DMS 273 treated with DMSO at 0.1 percent for 48 hours (cell line): Measurements from ENCODE around the gene WWTR1.

Experiments used
- DNase-seq: peaks from one replicate; lab custom pipeline; 2025; lab: John Stamatoyannopoulos, UW

The WWTR1 gene

GRCh38 chr3:149472030-149472797 is 185.6 kb downstream of the WWTR1 start:
- DNase-seq = no peak

DNA sequence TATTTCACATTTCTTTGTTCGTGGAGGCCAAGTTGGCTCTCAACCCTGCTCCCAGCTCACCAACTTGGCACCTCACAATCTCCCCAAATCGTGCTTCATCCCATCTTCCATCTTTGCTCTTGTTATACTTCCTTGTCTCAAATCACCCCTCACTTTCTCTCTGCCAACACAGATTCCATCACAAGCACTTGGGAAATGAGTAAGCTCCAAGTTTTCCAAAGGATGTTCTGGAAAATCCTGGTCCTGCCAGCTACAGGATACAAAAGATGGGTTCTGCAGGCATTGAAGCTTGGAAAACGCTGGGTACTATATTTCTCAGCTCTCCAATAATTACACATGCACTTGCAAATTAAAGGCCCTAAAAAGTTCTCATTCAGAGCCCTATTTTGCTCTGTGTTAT is 187.4 kb downstream of the WWTR1 start:
- DNase-seq = no peak

DNA sequence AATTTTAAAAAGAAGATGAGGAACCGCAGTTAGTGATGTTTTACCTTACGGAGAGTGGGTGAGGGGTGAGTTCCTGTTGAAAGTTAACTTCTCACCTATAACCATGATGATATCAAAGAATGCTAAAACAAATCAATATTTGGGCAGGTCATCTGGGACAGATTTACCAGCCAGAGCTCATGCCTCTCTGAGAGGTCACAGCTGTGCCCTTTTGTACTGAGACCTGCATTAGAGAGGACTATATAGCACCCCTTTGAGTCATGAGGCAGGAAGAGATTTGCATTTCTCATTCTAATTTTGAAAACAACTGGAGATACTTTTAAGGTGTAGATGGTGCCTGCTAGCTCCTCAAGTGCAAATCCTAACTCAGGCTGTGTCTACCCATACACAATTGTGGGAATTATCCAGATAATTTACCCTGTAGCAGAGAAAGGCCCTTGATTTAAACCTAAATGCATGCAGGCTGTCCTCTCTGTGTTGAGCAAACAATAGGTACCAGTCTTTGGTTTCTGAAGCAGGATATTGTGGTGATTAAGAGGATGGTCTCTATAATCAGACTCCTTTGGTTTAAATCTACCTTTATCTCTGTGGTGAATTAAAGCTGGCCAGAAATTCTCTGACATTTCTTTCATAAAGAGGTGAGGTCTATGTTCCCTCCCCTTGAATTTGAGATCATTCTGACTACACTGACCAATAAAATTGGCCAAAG is 189.2 kb downstream of the WWTR1 start:
- no peak for DNase-seq
